Caco-2 (cell line): ENCODE results near the gene ADAMTS2. TPM values are rescaled to one million over a fixed set of nuclear protein-coding genes. Genes with fewer than 3 reads are reported as not detected.

Experiments used
- BruUV-seq: library from RNA; stranded (reverse); fragments of 400-500 nt; replicated peaks from 2 replicates; lab custom pipeline; 2021; lab: Mats Ljungman, UMichigan
- CTCF ChIA-PET: fragments of 300-600 bp; sonication (Branson Sonifier 250); formaldehyde crosslinking; loops from one replicate; lab custom pipeline; 2022; ENCODE audit warnings: antibody characterized with exemption; lab: Charles Lee
- POLR2A ChIA-PET: fragments of 300-600 bp; sonication (Branson Sonifier 250); formaldehyde crosslinking; loops from one replicate; lab custom pipeline; 2022; ENCODE audit warnings: antibody characterized with exemption; lab: Charles Lee
- DNase-seq, 2 experiments: peaks; one replicate each; pipeline versions ENCODE4 v3.0.0 to v3.0.0-alpha.2; 2020 to 2022
- H3K27me3 ChIP-seq: replicated peaks from 2 replicates; pipeline ENCODE4 v1.6.0; 2011; ENCODE audit warnings: low read length; ENCODE audit not compliant: control insufficient read depth, insufficient read depth
- H3K36me3 ChIP-seq: 2 replicates; pipeline ENCODE4 v1.5.1; 2011; ENCODE audit warnings: low read length; ENCODE audit not compliant: control insufficient read depth, insufficient read depth
- H3K4me1 ChIP-seq: fragments of 250-450 bp; sonication (Bioruptor Pico); 2 replicates; pipeline ENCODE4 v1.5.1; 2020; ENCODE audit warnings: mild to moderate bottlenecking
- H3K4me3 ChIP-seq: 2 replicates; pipeline ENCODE4 v1.5.1; 2011; ENCODE audit warnings: low read depth, mild to moderate bottlenecking, control low read depth, low read length
- H3K9me3 ChIP-seq: fragments of 250-450 bp; sonication (Bioruptor Pico); 2 replicates; pipeline ENCODE4 v1.5.1; 2020; ENCODE audit warnings: mild to moderate bottlenecking, moderate library complexity
- H3K27ac Mint-ChIP-seq: one replicate; pipeline ENCODE4 v1.8.0; 2022; ENCODE audit warnings: mixed read lengths; ENCODE audit not compliant: unreplicated experiment
- H3K27me3 Mint-ChIP-seq: one replicate; pipeline ENCODE4 v1.8.0; 2022; ENCODE audit warnings: mixed read lengths; ENCODE audit not compliant: insufficient read depth, unreplicated experiment
- H3K36me3 Mint-ChIP-seq: one replicate; pipeline ENCODE4 v1.8.0; 2022; ENCODE audit warnings: mild to moderate bottlenecking, mixed read lengths; ENCODE audit not compliant: insufficient read depth, unreplicated experiment
- H3K4me1 Mint-ChIP-seq: one replicate; pipeline ENCODE4 v1.8.0; 2022; ENCODE audit warnings: low read depth, mixed read lengths; ENCODE audit not compliant: unreplicated experiment
- H3K4me3 Mint-ChIP-seq: one replicate; pipeline ENCODE4 v1.8.0; 2022; ENCODE audit warnings: mild to moderate bottlenecking, moderate library complexity, mixed read lengths; ENCODE audit not compliant: unreplicated experiment
- H3K9me3 Mint-ChIP-seq: one replicate; pipeline ENCODE4 v1.8.0; 2022; ENCODE audit warnings: mixed read lengths; ENCODE audit not compliant: unreplicated experiment
- intact Hi-C: fragments of 100-400 bp; cut with micrococcal nuclease; formaldehyde crosslinking; loops from one replicate; pipeline ENCODE4 v1.10.0; 2022; ENCODE audit not compliant: unreplicated experiment
- total RNA-seq: library from RNA; stranded (reverse); gene quantifications from 2 replicates; pipeline ENCODE4 v1.2.3, GENCODE V29; 2022
- TF ChIP-seq, protein P1 (sequence below), 2 experiments: fragments of 200-600 bp in 1 of 2; IDR thresholded peaks; 1 replicate in 1 of 2; 2 replicates in 1 of 2; pipeline versions ENCODE4 v1.5.1 to v1.8.0; 2011 to 2022; ENCODE audit warnings: antibody characterized with exemption in 1 of 2, control low read depth in 1 of 2, inconsistent platforms in 1 of 2, low read depth in 1 of 2, low read length in 1 of 2, mild to moderate bottlenecking in 1 of 2, moderate library complexity in 1 of 2; ENCODE audit not compliant: insufficient read depth in 1 of 2, severe bottlenecking in 1 of 2, unreplicated experiment in 1 of 2

The ADAMTS2 gene
- total RNA-seq, 1 experiment from 2014 or later, result 0.05 TPM

DNA sequence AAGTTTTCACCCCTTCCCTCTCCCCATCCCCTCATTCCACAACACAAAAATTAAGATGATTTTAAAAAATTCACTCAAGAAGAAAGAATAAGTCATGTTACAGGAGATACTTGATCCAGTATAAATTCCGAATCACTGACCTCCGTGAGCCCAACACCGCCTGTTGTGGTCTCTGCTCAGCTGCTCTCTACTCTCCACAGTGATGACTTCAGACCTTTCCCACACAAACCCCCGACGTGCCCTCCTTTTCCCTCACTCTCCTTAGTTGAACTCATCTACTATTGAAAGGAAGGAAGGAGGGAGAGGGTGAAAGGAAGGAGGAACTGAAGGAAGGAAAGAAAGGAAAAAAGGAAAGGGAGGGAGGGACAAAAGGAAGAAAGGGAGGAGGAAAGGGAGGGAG is 230.0 kb downstream of the ADAMTS2 start:
- Mint-ChIP-seq H3K27ac (no peak overlapping the region), H3K4me1 (no peaks in the 10 kb centered on the region), H3K36me3 (no peaks in the 10 kb centered on the region), H3K9me3 (peaks cover 33% of the 10 kb centered on the region), H3K4me3 (no peak overlapping the region), H3K27me3 (no peaks in the 10 kb centered on the region)
- H3K36me3 ChIP-seq, result no peaks in the 10 kb centered on the region
- TF ChIP-seq, protein P1, sequence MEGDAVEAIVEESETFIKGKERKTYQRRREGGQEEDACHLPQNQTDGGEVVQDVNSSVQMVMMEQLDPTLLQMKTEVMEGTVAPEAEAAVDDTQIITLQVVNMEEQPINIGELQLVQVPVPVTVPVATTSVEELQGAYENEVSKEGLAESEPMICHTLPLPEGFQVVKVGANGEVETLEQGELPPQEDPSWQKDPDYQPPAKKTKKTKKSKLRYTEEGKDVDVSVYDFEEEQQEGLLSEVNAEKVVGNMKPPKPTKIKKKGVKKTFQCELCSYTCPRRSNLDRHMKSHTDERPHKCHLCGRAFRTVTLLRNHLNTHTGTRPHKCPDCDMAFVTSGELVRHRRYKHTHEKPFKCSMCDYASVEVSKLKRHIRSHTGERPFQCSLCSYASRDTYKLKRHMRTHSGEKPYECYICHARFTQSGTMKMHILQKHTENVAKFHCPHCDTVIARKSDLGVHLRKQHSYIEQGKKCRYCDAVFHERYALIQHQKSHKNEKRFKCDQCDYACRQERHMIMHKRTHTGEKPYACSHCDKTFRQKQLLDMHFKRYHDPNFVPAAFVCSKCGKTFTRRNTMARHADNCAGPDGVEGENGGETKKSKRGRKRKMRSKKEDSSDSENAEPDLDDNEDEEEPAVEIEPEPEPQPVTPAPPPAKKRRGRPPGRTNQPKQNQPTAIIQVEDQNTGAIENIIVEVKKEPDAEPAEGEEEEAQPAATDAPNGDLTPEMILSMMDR (IDR thresholded peaks at IDR 0.05; ENCODE audit: insufficient read depth in 1 of 2, low read depth in 1 of 2, low read length in 1 of 2, severe bottlenecking in 1 of 2, unreplicated experiment in 1 of 2), result no peak
- intact Hi-C loops, result no loop called here
- no peak overlapping the region for H3K4me3 ChIP-seq
- CTCF ChIA-PET, result no interaction called here
- POLR2A ChIA-PET, result no interaction called here
- DNase-seq, result no peak
- no peaks in the 10 kb centered on the region for H3K27me3 ChIP-seq
- BruUV-seq, result no TSS peak
- no peaks in the 10 kb centered on the region for H3K4me1 ChIP-seq
- H3K9me3 ChIP-seq, result peaks cover 4% of the 10 kb centered on the region; the same call in 1 of the 2 replicates

DNA sequence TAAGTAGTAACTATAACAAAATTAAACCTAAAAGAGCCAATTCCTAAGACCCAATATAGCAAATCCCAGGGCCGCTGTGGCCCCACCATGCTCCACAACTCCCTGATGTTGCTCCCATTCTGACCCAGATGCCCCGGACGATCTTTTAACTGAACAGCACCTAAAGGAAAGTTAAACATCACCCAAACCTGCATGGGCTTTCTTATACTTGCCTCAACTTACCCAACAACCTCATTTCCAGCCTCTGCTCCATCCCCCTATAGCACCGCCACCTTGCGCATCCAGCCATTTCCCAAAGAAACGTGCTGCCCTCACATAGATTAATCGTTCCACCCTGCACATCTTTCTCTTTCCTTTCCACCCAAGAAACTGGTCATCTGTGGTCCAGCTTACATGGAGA is 230.5 kb downstream of the ADAMTS2 start:
- DNase-seq, result no peak
- intact Hi-C loops, result no loop called here
- Mint-ChIP-seq H3K27me3 (no peaks in the 10 kb centered on the region), H3K9me3 (peaks cover 33% of the 10 kb centered on the region), H3K4me3 (no peak overlapping the region), H3K27ac (no peak overlapping the region), H3K36me3 (no peaks in the 10 kb centered on the region), H3K4me1 (no peaks in the 10 kb centered on the region)
- Histone ChIP-seq H3K4me3 (no peak overlapping the region), H3K27me3 (no peaks in the 10 kb centered on the region), H3K36me3 (no peaks in the 10 kb centered on the region), H3K4me1 (no peaks in the 10 kb centered on the region), H3K9me3 (peaks cover 4% of the 10 kb centered on the region; the same call in 1 of the 2 replicates)
- BruUV-seq, result no TSS peak
- ChIA-PET POLR2A (no interaction called here), CTCF (no interaction called here)
- TF ChIP-seq, protein P1 (IDR thresholded peaks at IDR 0.05; ENCODE audit: insufficient read depth in 1 of 2, low read depth in 1 of 2, low read length in 1 of 2, severe bottlenecking in 1 of 2, unreplicated experiment in 1 of 2), result no peak

DNA sequence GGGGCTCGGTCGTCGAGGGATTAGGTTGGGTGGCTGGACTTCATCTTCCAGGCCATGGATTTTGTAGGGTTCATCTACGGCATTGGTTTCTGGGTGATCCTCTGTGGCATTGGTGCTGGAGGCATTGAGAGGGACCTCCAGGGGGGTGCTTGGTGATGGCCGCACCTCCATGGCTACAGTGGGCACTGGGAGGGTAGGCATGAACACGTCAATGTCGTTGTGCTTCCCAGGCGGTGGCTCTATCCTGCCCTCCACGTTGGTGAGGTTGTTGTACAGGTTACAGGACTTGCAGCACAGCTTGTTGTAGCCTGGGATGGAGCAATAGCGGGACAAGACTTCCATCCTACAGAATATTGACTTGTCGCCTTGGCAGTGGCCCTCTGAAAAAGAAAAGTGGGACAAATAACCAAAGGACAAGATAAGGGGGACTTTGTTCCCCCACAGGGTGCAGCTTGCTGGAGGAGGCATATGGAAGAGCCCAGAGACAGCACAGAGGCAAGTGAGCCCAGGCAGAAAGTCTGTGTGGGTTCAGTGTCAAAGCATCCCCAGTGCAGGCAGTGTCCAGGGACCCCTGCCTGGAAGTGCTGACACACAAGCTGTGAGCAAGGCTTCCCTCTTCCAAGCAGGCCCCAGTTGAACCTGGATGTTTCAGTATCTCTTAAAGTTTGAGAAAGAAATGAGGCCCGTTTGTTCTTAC is 231.2 kb downstream of the ADAMTS2 start:
- BruUV-seq, result no TSS peak
- CTCF ChIA-PET, result no interaction called here
- peaks cover 33% of the 10 kb centered on the region for H3K9me3 Mint-ChIP-seq
- no peaks in the 10 kb centered on the region for H3K36me3 Mint-ChIP-seq
- intact Hi-C loops, result no loop called here
- no peaks in the 10 kb centered on the region for H3K4me1 Mint-ChIP-seq
- no peak overlapping the region for H3K27ac Mint-ChIP-seq
- H3K9me3 ChIP-seq, result peaks cover 4% of the 10 kb centered on the region; the same call in 1 of the 2 replicates
- POLR2A ChIA-PET, result no interaction called here
- H3K27me3 Mint-ChIP-seq, result no peaks in the 10 kb centered on the region
- no peaks in the 10 kb centered on the region for H3K36me3 ChIP-seq
- peak in 1 of 2 experiments; percentile 23 for DNase-seq
- no peaks in the 10 kb centered on the region for H3K4me1 ChIP-seq
- no peak overlapping the region for H3K4me3 ChIP-seq
- no peak overlapping the region for H3K4me3 Mint-ChIP-seq
- H3K27me3 ChIP-seq, result no peaks in the 10 kb centered on the region
- TF ChIP-seq, protein P1 (IDR thresholded peaks at IDR 0.05; ENCODE audit: insufficient read depth in 1 of 2, low read depth in 1 of 2, low read length in 1 of 2, severe bottlenecking in 1 of 2, unreplicated experiment in 1 of 2), result no peak
